Tibial artery (tissue), 4 donors: ENCODE results near the gene ZNF462.

Experiments
- DNase-seq, 2 donors: peaks; one replicate each; pipeline ENCODE4 v3.0.0-alpha.2; 2019
- H3K27ac ChIP-seq, 2 donors: fragments of 200-600 bp; sonication (generic) in 1 of 2; 1 replicate in 1 of 2; 2 replicates in 1 of 2; pipeline ENCODE4 v1.5.1; 2018 to 2019; ENCODE audit warnings: mild to moderate bottlenecking in 1 of 2
- H3K27me3 ChIP-seq, 2 donors: fragments of 200-600 bp; sonication (generic) in 1 of 2; one replicate each; pipeline versions ENCODE4 v1.5.1 to v1.6.0; 2016 to 2019
- H3K36me3 ChIP-seq, 3 donors: fragments of 200-600 bp; sonication (generic) in 2 of 3; one replicate each; pipeline ENCODE4 v1.5.1; 2016 to 2019; ENCODE audit warnings: mild to moderate bottlenecking in 2 of 3
- H3K4me1 ChIP-seq, 4 donors: fragments of 200-600 bp; sonication (generic) in 2 of 4; 1 replicate in 3 of 4; 2 replicates in 1 of 4; pipeline ENCODE4 v1.5.1; 2016 to 2019
- H3K4me3 ChIP-seq, 2 donors: fragments of 200-600 bp; sonication (generic) in 1 of 2; 1 replicate in 1 of 2; 2 replicates in 1 of 2; pipeline ENCODE4 v1.5.1; 2018 to 2019; ENCODE audit warnings: mild to moderate bottlenecking in 2 of 2
- H3K9me3 ChIP-seq, 3 donors: fragments of 200-600 bp; sonication (generic) in 1 of 3; one replicate each; pipeline ENCODE4 v1.5.1; 2016 to 2019
- intact Hi-C: fragments of 100-400 bp; cut with DNase I; formaldehyde crosslinking; loops from one replicate; pipeline ENCODE4 v1.15.0; 2023; ENCODE audit warnings: low total_unique reads
- TF ChIP-seq, protein P1 (sequence below), 2 experiments: fragments of 200-600 bp in 1 of 2; fragments of 450-650 bp in 1 of 2; IDR thresholded peaks; one replicate each; pipeline ENCODE4 v1.5.1; 2017 to 2019; ENCODE audit warnings: antibody characterized with exemption in 2 of 2, mild to moderate bottlenecking in 1 of 2, moderate library complexity in 1 of 2

Gene ZNF462

DNA sequence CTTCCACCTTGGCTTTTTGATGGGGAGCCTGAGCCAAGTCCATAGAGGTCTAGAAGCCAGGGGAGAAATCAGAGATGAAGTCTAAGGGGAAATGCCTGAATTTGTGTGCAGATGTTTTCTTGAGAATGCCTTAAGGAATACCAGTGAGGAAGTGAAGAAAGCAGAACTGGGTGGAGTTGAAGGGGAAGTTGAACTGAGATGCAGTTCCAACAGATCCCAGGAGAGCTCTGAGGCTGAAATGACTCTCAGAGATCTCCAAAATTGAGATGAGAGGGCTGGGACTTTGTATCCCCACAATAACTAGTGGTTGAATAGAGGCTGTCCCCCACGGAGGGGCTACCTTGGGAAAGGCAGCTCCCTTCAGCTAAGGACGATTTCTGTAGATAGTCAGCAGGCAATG is 197.1 kb downstream of the ZNF462 start:
- H3K4me1 ChIP-seq = no peaks in the 10 kb centered on the region
- intact Hi-C loops = no loop called here
- H3K27ac ChIP-seq = no peak overlapping the region
- no peak for DNase-seq
- no peaks in the 10 kb centered on the region for H3K27me3 ChIP-seq
- no peak overlapping the region for H3K4me3 ChIP-seq
- no peaks in the 10 kb centered on the region for H3K9me3 ChIP-seq
- TF ChIP-seq, protein P1, sequence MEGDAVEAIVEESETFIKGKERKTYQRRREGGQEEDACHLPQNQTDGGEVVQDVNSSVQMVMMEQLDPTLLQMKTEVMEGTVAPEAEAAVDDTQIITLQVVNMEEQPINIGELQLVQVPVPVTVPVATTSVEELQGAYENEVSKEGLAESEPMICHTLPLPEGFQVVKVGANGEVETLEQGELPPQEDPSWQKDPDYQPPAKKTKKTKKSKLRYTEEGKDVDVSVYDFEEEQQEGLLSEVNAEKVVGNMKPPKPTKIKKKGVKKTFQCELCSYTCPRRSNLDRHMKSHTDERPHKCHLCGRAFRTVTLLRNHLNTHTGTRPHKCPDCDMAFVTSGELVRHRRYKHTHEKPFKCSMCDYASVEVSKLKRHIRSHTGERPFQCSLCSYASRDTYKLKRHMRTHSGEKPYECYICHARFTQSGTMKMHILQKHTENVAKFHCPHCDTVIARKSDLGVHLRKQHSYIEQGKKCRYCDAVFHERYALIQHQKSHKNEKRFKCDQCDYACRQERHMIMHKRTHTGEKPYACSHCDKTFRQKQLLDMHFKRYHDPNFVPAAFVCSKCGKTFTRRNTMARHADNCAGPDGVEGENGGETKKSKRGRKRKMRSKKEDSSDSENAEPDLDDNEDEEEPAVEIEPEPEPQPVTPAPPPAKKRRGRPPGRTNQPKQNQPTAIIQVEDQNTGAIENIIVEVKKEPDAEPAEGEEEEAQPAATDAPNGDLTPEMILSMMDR (IDR thresholded peaks at IDR 0.05) = no peak
- no peaks in the 10 kb centered on the region for H3K36me3 ChIP-seq
